Measurements from ENCODE around the gene ADAMTS9. TPM values are rescaled to one million over a fixed set of nuclear protein-coding genes. Genes with fewer than 3 reads are reported as not detected.

The ADAMTS9 gene
- total and polyA plus RNA-seq, 4 donors, result 1.2 to 13.8 (median 7.4) TPM

- Histone ChIP-seq H3K9me3 (ENCODE audit: control insufficient read depth in 4 of 4, low read length in 3 of 4) (no peaks in the 10 kb centered on the region), H3K27me3 (ENCODE audit: control insufficient read depth in 4 of 4, insufficient read depth in 4 of 4, low read length in 3 of 4) (peaks cover 0 to 5% (median 0%) of the 10 kb centered on the region in 4 donors), H3K9ac (ENCODE audit: low read depth in 1 of 2, low read length in 2 of 2) (no peak overlapping the region), H3K36me3 (ENCODE audit: control insufficient read depth in 4 of 4, insufficient read depth in 3 of 4, low read depth in 1 of 4, low read length in 3 of 4) (no peaks in the 10 kb centered on the region), H3K4me1 (ENCODE audit: control insufficient read depth in 4 of 4, insufficient read depth in 4 of 4, low read length in 3 of 4) (no peaks in the 10 kb centered on the region), H3K27ac (ENCODE audit: low read depth in 1 of 2, low read length in 2 of 2) (no peak overlapping the region), H3K4me3 (ENCODE audit: low read depth in 1 of 3, low read length in 3 of 3) (no peak overlapping the region)
- no peak for DNase-seq (ENCODE audit: low spot score)
- WGBS, result 36% methylated on average over 23 of the region's 23 CpGs
- TF ChIP-seq RAD21 (IDR thresholded peaks at IDR 0.05) (no peak), EGR1 (IDR thresholded peaks at IDR 0.05; ENCODE audit: low read depth in 2 of 2) (no peak), HNF4A (conservative IDR thresholded peaks at IDR 0.05) (no peak), YY1 (IDR thresholded peaks at IDR 0.05) (no peak), FOXA2 (IDR thresholded peaks at IDR 0.05) (no peak), TAF1 (conservative IDR thresholded peaks at IDR 0.05) (no peak), NR2F2 (IDR thresholded peaks at IDR 0.05) (no peak), HNF4G (IDR thresholded peaks at IDR 0.05) (no peak), RXRA (IDR thresholded peaks at IDR 0.05) (no peak), REST (IDR thresholded peaks at IDR 0.05) (no peak), FOXA1 (IDR thresholded peaks at IDR 0.05) (no peak)
- TF ChIP-seq, protein P1, sequence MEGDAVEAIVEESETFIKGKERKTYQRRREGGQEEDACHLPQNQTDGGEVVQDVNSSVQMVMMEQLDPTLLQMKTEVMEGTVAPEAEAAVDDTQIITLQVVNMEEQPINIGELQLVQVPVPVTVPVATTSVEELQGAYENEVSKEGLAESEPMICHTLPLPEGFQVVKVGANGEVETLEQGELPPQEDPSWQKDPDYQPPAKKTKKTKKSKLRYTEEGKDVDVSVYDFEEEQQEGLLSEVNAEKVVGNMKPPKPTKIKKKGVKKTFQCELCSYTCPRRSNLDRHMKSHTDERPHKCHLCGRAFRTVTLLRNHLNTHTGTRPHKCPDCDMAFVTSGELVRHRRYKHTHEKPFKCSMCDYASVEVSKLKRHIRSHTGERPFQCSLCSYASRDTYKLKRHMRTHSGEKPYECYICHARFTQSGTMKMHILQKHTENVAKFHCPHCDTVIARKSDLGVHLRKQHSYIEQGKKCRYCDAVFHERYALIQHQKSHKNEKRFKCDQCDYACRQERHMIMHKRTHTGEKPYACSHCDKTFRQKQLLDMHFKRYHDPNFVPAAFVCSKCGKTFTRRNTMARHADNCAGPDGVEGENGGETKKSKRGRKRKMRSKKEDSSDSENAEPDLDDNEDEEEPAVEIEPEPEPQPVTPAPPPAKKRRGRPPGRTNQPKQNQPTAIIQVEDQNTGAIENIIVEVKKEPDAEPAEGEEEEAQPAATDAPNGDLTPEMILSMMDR (IDR thresholded peaks at IDR 0.05; ENCODE audit: low read depth, low read length, missing input control), result no peak
- TF ChIP-seq, protein P2, sequence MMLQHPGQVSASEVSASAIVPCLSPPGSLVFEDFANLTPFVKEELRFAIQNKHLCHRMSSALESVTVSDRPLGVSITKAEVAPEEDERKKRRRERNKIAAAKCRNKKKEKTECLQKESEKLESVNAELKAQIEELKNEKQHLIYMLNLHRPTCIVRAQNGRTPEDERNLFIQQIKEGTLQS (IDR thresholded peaks at IDR 0.05), result no peak
These were observed 198.3 kb downstream of the ADAMTS9 start for GRCh38 chr3:64489361-64490044.

- no peaks in the 10 kb centered on the region for H3K4me1 ChIP-seq (ENCODE audit: control insufficient read depth in 4 of 4, insufficient read depth in 4 of 4, low read length in 3 of 4)
- peaks cover 0 to 5% (median 0%) of the 10 kb centered on the region in 4 donors for H3K27me3 ChIP-seq (ENCODE audit: control insufficient read depth in 4 of 4, insufficient read depth in 4 of 4, low read length in 3 of 4)
- DNase-seq (ENCODE audit: low spot score), result no peak
- no peak overlapping the region for H3K4me3 ChIP-seq (ENCODE audit: low read depth in 1 of 3, low read length in 3 of 3)
- no peak overlapping the region for H3K27ac ChIP-seq (ENCODE audit: low read depth in 1 of 2, low read length in 2 of 2)
- H3K9me3 ChIP-seq (ENCODE audit: control insufficient read depth in 4 of 4, low read length in 3 of 4), result no peaks in the 10 kb centered on the region
- TF ChIP-seq, protein P1 (IDR thresholded peaks at IDR 0.05; ENCODE audit: low read depth, low read length, missing input control), result no peak
- TF ChIP-seq TAF1 (conservative IDR thresholded peaks at IDR 0.05) (no peak), MAX (IDR thresholded peaks at IDR 0.05) (no peak), GABPA (IDR thresholded peaks at IDR 0.05 in 1 of 2, conservative IDR thresholded peaks at IDR 0.05 in 1 of 2) (no peak)
- 62% methylated on average over 5 of the region's 5 CpGs for WGBS
- H3K36me3 ChIP-seq (ENCODE audit: control insufficient read depth in 4 of 4, insufficient read depth in 3 of 4, low read depth in 1 of 4, low read length in 3 of 4), result no peaks in the 10 kb centered on the region
- no peak overlapping the region for H3K9ac ChIP-seq (ENCODE audit: low read depth in 1 of 2, low read length in 2 of 2)
These were observed 198.9 kb downstream of the ADAMTS9 start for GRCh38 chr3:64488939-64489338.

All from liver (tissue), 9 donors.